GM23338 (cell line): ENCODE data around the gene ZFR2. TPM values are rescaled to one million over a fixed set of nuclear protein-coding genes. Genes with fewer than 3 reads are reported as not detected.

Experiments
- ATAC-seq: fragments of 200-7000 bp; cut with Tn5 transposase; 3 replicates; pipeline ENCODE4 v1.9.1; 2020
- DNase-seq: peaks from one replicate; pipeline ENCODE4 v3.0.0-alpha.2; 2015; ENCODE audit warnings: low spot score
- H2AFZ ChIP-seq: fragments of 200-600 bp; sonication (generic); 2 replicates; pipeline ENCODE4 v1.8.0; 2016; ENCODE audit warnings: antibody characterized with exemption, mild to moderate bottlenecking, moderate library complexity
- H3F3A ChIP-seq: fragments of 200-600 bp; sonication (generic); replicated peaks from 2 replicates; pipeline ENCODE4 v1.8.0; 2017; ENCODE audit warnings: antibody characterized with exemption, mixed run types, low read depth
- H3K27ac ChIP-seq: fragments of 200-600 bp; sonication (generic); 2 replicates; pipeline ENCODE4 v1.6.1; 2016; ENCODE audit warnings: low read depth
- H3K27me3 ChIP-seq: fragments of 200-600 bp; sonication (generic); 2 replicates; pipeline ENCODE4 v1.8.0; 2016; ENCODE audit warnings: mild to moderate bottlenecking, mixed run types, moderate library complexity; ENCODE audit not compliant: insufficient read depth
- H3K36me3 ChIP-seq: fragments of 200-600 bp; sonication (generic); 2 replicates; pipeline ENCODE4 v1.8.0; 2016; ENCODE audit warnings: mild to moderate bottlenecking; ENCODE audit not compliant: insufficient read depth
- H3K4me1 ChIP-seq: fragments of 200-600 bp; sonication (generic); 2 replicates; pipeline ENCODE4 v1.8.0; 2016; ENCODE audit warnings: mild to moderate bottlenecking, moderate library complexity; ENCODE audit not compliant: insufficient read depth
- H3K4me2 ChIP-seq: fragments of 200-600 bp; sonication (generic); 2 replicates; pipeline ENCODE4 v1.7.1; 2017; ENCODE audit warnings: mixed run types
- H3K4me3 ChIP-seq: fragments of 200-600 bp; sonication (generic); 2 replicates; pipeline ENCODE4 v1.6.1; 2016; ENCODE audit warnings: mixed run types
- H3K79me2 ChIP-seq: fragments of 200-600 bp; sonication (generic); replicated peaks from 2 replicates; pipeline ENCODE4 v1.8.0; 2017; ENCODE audit warnings: mild to moderate bottlenecking; ENCODE audit not compliant: insufficient read depth
- H3K9me2 ChIP-seq: fragments of 200-600 bp; sonication (generic); 2 replicates; pipeline ENCODE4 v1.8.0; 2017; ENCODE audit not compliant: insufficient read depth
- H4K20me1 ChIP-seq: fragments of 200-600 bp; sonication (generic); replicated peaks from 2 replicates; pipeline ENCODE4 v1.8.0; 2017; ENCODE audit warnings: mild to moderate bottlenecking; ENCODE audit not compliant: insufficient read depth
- H3K27ac Mint-ChIP-seq: 2 replicates; pipeline ENCODE4 v1.8.0; 2020; ENCODE audit warnings: inconsistent platforms, mild to moderate bottlenecking, moderate library complexity, mixed read lengths
- H3K27me3 Mint-ChIP-seq: 3 replicates; pipeline ENCODE4 v1.8.0; 2022; ENCODE audit warnings: low read depth, mild to moderate bottlenecking, moderate library complexity, mixed read lengths, inconsistent platforms; ENCODE audit not compliant: insufficient read depth, poor library complexity
- H3K36me3 Mint-ChIP-seq: 3 replicates; pipeline ENCODE4 v1.8.0; 2021; ENCODE audit warnings: low read depth, mild to moderate bottlenecking, inconsistent platforms, moderate library complexity, mixed read lengths
- H3K4me1 Mint-ChIP-seq: 3 replicates; pipeline ENCODE4 v1.8.0; 2020; ENCODE audit warnings: mild to moderate bottlenecking, inconsistent platforms, mixed read lengths
- H3K4me3 Mint-ChIP-seq: 3 replicates; pipeline ENCODE4 v1.8.0; 2021; ENCODE audit warnings: moderate library complexity, mild to moderate bottlenecking, inconsistent platforms, mixed read lengths
- H3K9me3 Mint-ChIP-seq: 3 replicates; pipeline ENCODE4 v1.8.0; 2020; ENCODE audit warnings: moderate library complexity, mild to moderate bottlenecking, inconsistent platforms, mixed read lengths
- JUNB ChIP-seq: IDR thresholded peaks from one replicate; pipeline ENCODE4 v1.6.1; 2016; ENCODE audit warnings: antibody characterized with exemption; ENCODE audit not compliant: unreplicated experiment
- REST ChIP-seq: IDR thresholded peaks from one replicate; pipeline ENCODE4 v1.6.1; 2018; ENCODE audit warnings: antibody characterized with exemption; ENCODE audit not compliant: unreplicated experiment
- ZNF331 ChIP-seq: fragments of 250-450 bp; sonication (Bioruptor Pico); IDR thresholded peaks from 2 replicates; pipeline ENCODE4 v1.5.0; 2020; ENCODE audit warnings: low read depth, mild to moderate bottlenecking, moderate library complexity
- ZNF462 ChIP-seq: fragments of 250-450 bp; sonication (Bioruptor Pico); IDR thresholded peaks from 2 replicates; pipeline ENCODE4 v1.5.0; 2020; ENCODE audit warnings: mild to moderate bottlenecking, moderate library complexity
- polyA plus RNA-seq: library from polyadenylated mRNA; unstranded; fragments of >200 nt; fragmentation: Nextera tagmentation; extraction: Ambion mirVana; gene quantifications from 2 replicates; pipeline ENCODE4 v1.2.1, GENCODE V29; 2016
- total RNA-seq: library from RNA; depleted of rRNA; stranded (reverse); fragments of >200 nt; shearing (Covaris generic); gene quantifications from 2 replicates; pipeline ENCODE4 v1.2.3, GENCODE V29; 2014

ZFR2 gene
- total and polyA plus RNA-seq, 2 experiments from 2014 or later = 15.8 to 31.3 TPM

- DNase-seq (no peak), ATAC-seq (no peak)
- Histone ChIP-seq H3F3A (no peaks in the 10 kb centered on the region), H3K4me3 (no peak overlapping the region), H3K4me2 (no peak overlapping the region), H4K20me1 (no peaks in the 10 kb centered on the region), H3K4me1 (no peaks in the 10 kb centered on the region), H3K27me3 (no peaks in the 10 kb centered on the region), H3K79me2 (no peaks in the 10 kb centered on the region), H3K36me3 (0 out of 2 replicates have a peak, but pooled peaks cover 4% of the 10 kb centered on the region), H3K27ac (no peak overlapping the region), H2AFZ (no peak overlapping the region), H3K9me2 (no peaks in the 10 kb centered on the region)
- TF ChIP-seq ZNF462 (CRISPR knock-in tag) = no peak
- no peak for TF ChIP-seq ZNF331 (CRISPR knock-in tag)
- no peak for TF ChIP-seq JUNB
- no peak for TF ChIP-seq REST
- Mint-ChIP-seq H3K36me3 (peaks cover 53% of the 10 kb centered on the region), H3K27ac (no peak overlapping the region), H3K4me1 (no peaks in the 10 kb centered on the region), H3K9me3 (peaks cover 42% of the 10 kb centered on the region), H3K4me3 (no peak overlapping the region), H3K27me3 (peaks cover 12% of the 10 kb centered on the region)
These were observed 19.1 kb downstream of the ZFR2 start for GRCh38 chr19:3849787-3850186.
